Measurements from ENCODE around the gene DNAJB12. TPM values are rescaled to one million over a fixed set of nuclear protein-coding genes. Genes with fewer than 3 reads are reported as not detected.
"Not testable (repeated sequence)": the region's sequence is repeated elsewhere in the genome, so short reads cannot be mapped to it uniquely, and the experiment has no call there.

DNAJB12 gene
- polyA plus RNA-seq, 1 donor: 22.3 TPM

- no peak for DNase-seq (ENCODE audit: low read depth)
These were observed 759 bp downstream of the DNAJB12 start for GRCh38 chr10:72353965-72354355.

- DNase-seq (ENCODE audit: low read depth): no peak
These were observed 1.4 kb downstream of the DNAJB12 start for GRCh38 chr10:72353028-72353964.

GRCh38 chr10:72351479-72351878 is 3.2 kb downstream of the DNAJB12 start:
- DNase-seq (ENCODE audit: low read depth): no peak

GRCh38 chr10:72349438-72349837 is 5.3 kb downstream of the DNAJB12 start:
- no peak for DNase-seq (ENCODE audit: low read depth)

- no peak for DNase-seq (ENCODE audit: low read depth)
These were observed 6.4 kb downstream of the DNAJB12 start for GRCh38 chr10:72348282-72348681.

- DNase-seq (ENCODE audit: low read depth): not testable (repeated sequence)
These were observed 8.6 kb downstream of the DNAJB12 start for GRCh38 chr10:72346117-72346516.

- no peak for DNase-seq (ENCODE audit: low read depth)
These were observed 9.8 kb downstream of the DNAJB12 start for GRCh38 chr10:72344932-72345331.

- no peak for DNase-seq (ENCODE audit: low read depth)
These were observed 11.8 kb downstream of the DNAJB12 start for GRCh38 chr10:72342911-72343310.

GRCh38 chr10:72340510-72341261 is 14.0 kb downstream of the DNAJB12 start:
- no peak for DNase-seq (ENCODE audit: low read depth)

GRCh38 chr10:72338180-72338579 is 16.5 kb downstream of the DNAJB12 start:
- no peak for DNase-seq (ENCODE audit: low read depth)

- no peak for DNase-seq (ENCODE audit: low read depth)
These were observed 17.0 kb downstream of the DNAJB12 start for GRCh38 chr10:72337722-72338121.

- DNase-seq (ENCODE audit: low read depth): no peak
These were observed 17.6 kb downstream of the DNAJB12 start for GRCh38 chr10:72337039-72337629.

GRCh38 chr10:72336259-72337038 is 18.3 kb downstream of the DNAJB12 start:
- DNase-seq (ENCODE audit: low read depth): no peak

- DNase-seq (ENCODE audit: low read depth): no peak
These were observed 19.1 kb downstream of the DNAJB12 start for GRCh38 chr10:72335394-72336258.

- DNase-seq (ENCODE audit: low read depth): no peak
These were observed 19.8 kb downstream of the DNAJB12 start for GRCh38 chr10:72334825-72335393.

- DNase-seq (ENCODE audit: low read depth): no peak
These were observed 20.4 kb downstream of the DNAJB12 start for GRCh38 chr10:72334196-72334824.

- no peak for DNase-seq (ENCODE audit: low read depth)
These were observed 21.4 kb downstream of the DNAJB12 start for GRCh38 chr10:72333112-72334015.

GRCh38 chr10:72332423-72333111 is 22.2 kb downstream of the DNAJB12 start:
- DNase-seq (ENCODE audit: low read depth): no peak

Measured in forelimb muscle (tissue), 1 donor.